Neuronal stem cell (in vitro differentiated cells): ENCODE results near the gene SCRN2.

ENCODE experiments used
- DNase-seq: peaks from one replicate; pipeline ENCODE4 v3.0.0-alpha.2; 2013; ENCODE audit warnings: low spot score
- H2AFZ ChIP-seq: one replicate; pipeline ENCODE4 v1.6.1; 2013; ENCODE audit warnings: mild to moderate bottlenecking, low read length, inconsistent platforms
- H2AK5ac ChIP-seq: 2 replicates; pipeline ENCODE4 v1.6.1; 2013; ENCODE audit warnings: low read depth, mild to moderate bottlenecking, inconsistent platforms, low read length, moderate library complexity, mixed read lengths
- H2BK120ac ChIP-seq: 2 replicates; pipeline ENCODE4 v1.6.1; 2013; ENCODE audit warnings: low read depth, mild to moderate bottlenecking, inconsistent platforms, low read length, moderate library complexity, mixed read lengths
- H2BK12ac ChIP-seq: one replicate; pipeline ENCODE4 v1.6.1; 2013; ENCODE audit warnings: low read length, inconsistent platforms
- H2BK15ac ChIP-seq: 2 replicates; pipeline ENCODE4 v1.6.1; 2013; ENCODE audit warnings: mild to moderate bottlenecking, low read length, inconsistent platforms, mixed read lengths
- H2BK5ac ChIP-seq: one replicate; pipeline ENCODE4 v1.6.1; 2013; ENCODE audit warnings: inconsistent platforms, mild to moderate bottlenecking, low read length, moderate library complexity
- H3K14ac ChIP-seq: one replicate; pipeline ENCODE4 v1.6.1; 2013; ENCODE audit warnings: low read length, inconsistent platforms
- H3K18ac ChIP-seq: 2 replicates; pipeline ENCODE4 v1.6.1; 2013; ENCODE audit warnings: low read length, inconsistent platforms
- H3K23ac ChIP-seq: 2 replicates; pipeline ENCODE4 v1.6.1; 2013; ENCODE audit warnings: low read depth, mild to moderate bottlenecking, mixed read lengths, low read length, inconsistent platforms; ENCODE audit not compliant: poor library complexity
- H3K27ac ChIP-seq: replicated peaks from 3 replicates; pipeline ENCODE4 v1.5.1; 2013; ENCODE audit warnings: low read length, inconsistent platforms
- H3K27me3 ChIP-seq, 3 experiments: 2 replicates each; pipeline ENCODE4 v1.6.1; 2013; ENCODE audit warnings: low read length in 3 of 3, mild to moderate bottlenecking in 2 of 3, inconsistent platforms in 1 of 3, low read depth in 1 of 3, mixed read lengths in 1 of 3, moderate library complexity in 1 of 3; ENCODE audit not compliant: control insufficient read depth in 3 of 3, insufficient read depth in 3 of 3
- H3K36me3 ChIP-seq, 2 donors: replicated peaks in 1 of 2; 2 replicates each; pipeline ENCODE4 v1.6.1; 2013; ENCODE audit warnings: low read length in 2 of 2; ENCODE audit not compliant: control insufficient read depth in 2 of 2, insufficient read depth in 2 of 2
- H3K4ac ChIP-seq: 2 replicates; pipeline ENCODE4 v1.6.1; 2013; ENCODE audit warnings: inconsistent platforms, mild to moderate bottlenecking, low read length, moderate library complexity
- H3K4me1 ChIP-seq, 2 donors: 1 replicate in 1 of 2; 2 replicates in 1 of 2; pipeline ENCODE4 v1.6.1; 2013; ENCODE audit warnings: low read length in 2 of 2, low read depth in 1 of 2; ENCODE audit not compliant: control insufficient read depth in 2 of 2, insufficient read depth in 1 of 2
- H3K4me2 ChIP-seq: one replicate; pipeline ENCODE4 v1.6.1; 2013; ENCODE audit warnings: mild to moderate bottlenecking, low read length, inconsistent platforms; ENCODE audit not compliant: insufficient read depth, poor library complexity, severe bottlenecking
- H3K4me3 ChIP-seq, 2 donors: 2 replicates each; pipeline ENCODE4 v1.5.1; 2013; ENCODE audit warnings: low read length in 2 of 2, mild to moderate bottlenecking in 2 of 2, inconsistent platforms in 1 of 2, moderate library complexity in 1 of 2
- H3K79me1 ChIP-seq: one replicate; pipeline ENCODE4 v1.6.1; 2013; ENCODE audit warnings: low read depth, mild to moderate bottlenecking, inconsistent platforms, low read length, moderate library complexity
- H3K9ac ChIP-seq: one replicate; pipeline ENCODE4 v1.6.1; 2013; ENCODE audit warnings: mild to moderate bottlenecking, low read depth, low read length, inconsistent platforms; ENCODE audit not compliant: poor library complexity
- H3K9me3 ChIP-seq, 2 donors: replicated peaks in 1 of 2; 2 replicates each; pipeline versions ENCODE3 to v1.6.1; 2013; ENCODE audit warnings: low read length in 2 of 2, mild to moderate bottlenecking in 2 of 2, inconsistent platforms in 1 of 2, low read depth in 1 of 2, mixed read lengths in 1 of 2, moderate library complexity in 1 of 2; ENCODE audit not compliant: control insufficient read depth in 2 of 2, insufficient read depth in 1 of 2
- H4K8ac ChIP-seq: one replicate; pipeline ENCODE4 v1.6.1; 2013; ENCODE audit warnings: low read depth, mild to moderate bottlenecking, inconsistent platforms, low read length, moderate library complexity
- H4K91ac ChIP-seq: one replicate; pipeline ENCODE4 v1.6.1; 2013; ENCODE audit warnings: low read length, low read depth, mild to moderate bottlenecking, inconsistent platforms; ENCODE audit not compliant: poor library complexity
- WGBS, 2 donors: extraction: QIAGEN DNeasy Blood & Tissue Kit; methylation state at CpG; one replicate each; pipeline ENCODE4 v1.1.7; 2013; ENCODE audit warnings: missing lambda C conversion rate in 2 of 2, mixed read lengths in 1 of 2; ENCODE audit not compliant: insufficient read length in 2 of 2, insufficient replicate concordance in 1 of 2; ENCODE audit errors: extremely low coverage in 2 of 2; 5-methylcytosine and 5-hydroxymethylcytosine counted together

The SCRN2 gene

GRCh38 chr17:47873200-47874090, 32.4 kb upstream of the SCRN2 start:
- Histone ChIP-seq H3K4me2 (no peak overlapping the region), H3K79me1 (no peaks in the 10 kb centered on the region), H3K4ac (no peak overlapping the region), H2BK5ac (no peak overlapping the region), H3K27me3 (peaks cover 0 to 92% (median 19%) of the 10 kb centered on the region in 3 experiments), H4K8ac (no peak overlapping the region), H3K4me1 (peaks cover 0 to 22% of the 10 kb centered on the region in 2 donors), H3K23ac (no peak overlapping the region), H3K18ac (no peak overlapping the region), H4K91ac (no peak overlapping the region), H3K9ac (no peak overlapping the region), H3K14ac (no peak overlapping the region), H2AFZ (no peak overlapping the region), H3K36me3 (no peaks in the 10 kb centered on the region), H2AK5ac (no peak overlapping the region), H3K9me3 (no peaks in the 10 kb centered on the region), H3K4me3 (no peak overlapping the region), H2BK120ac (no peak overlapping the region), H2BK12ac (no peak overlapping the region), H3K27ac (no peak overlapping the region), H2BK15ac (no peak overlapping the region)
- no peak for DNase-seq
- no CpG with 5 or more reads among the region's 4 CpGs for WGBS, 2 donors

GRCh38 chr17:47872651-47873161, 31.6 kb upstream of the SCRN2 start:
- H3K36me3 ChIP-seq, result no peaks in the 10 kb centered on the region
- H3K4me3 ChIP-seq, result peak overlapping the region in 1 of 2 donors; percentile 55
- H2BK120ac ChIP-seq, result no peak overlapping the region
- H3K27me3 ChIP-seq, result peaks cover 0 to 92% (median 19%) of the 10 kb centered on the region in 3 experiments
- H3K4ac ChIP-seq, result no peak overlapping the region
- no peak overlapping the region for H3K23ac ChIP-seq
- no peak overlapping the region for H3K27ac ChIP-seq
- H3K9me3 ChIP-seq, result no peaks in the 10 kb centered on the region
- H3K4me1 ChIP-seq, result peaks cover 0 to 18% of the 10 kb centered on the region in 2 donors
- DNase-seq, result no peak
- no peak overlapping the region for H3K14ac ChIP-seq
- no peaks in the 10 kb centered on the region for H3K79me1 ChIP-seq
- H3K18ac ChIP-seq, result peak overlapping the region; percentile 82
- no CpG with 5 or more reads among the region's 15 CpGs for WGBS, 2 donors
- H2BK5ac ChIP-seq, result no peak overlapping the region
- H2BK15ac ChIP-seq, result peak overlapping the region; percentile 76
- H4K8ac ChIP-seq, result no peak overlapping the region
- H3K4me2 ChIP-seq, result peak overlapping the region; percentile 85
- H2AFZ ChIP-seq, result peak overlapping the region; percentile 72
- peak overlapping the region; percentile 61 for H2AK5ac ChIP-seq
- H3K9ac ChIP-seq, result no peak overlapping the region
- no peak overlapping the region for H2BK12ac ChIP-seq
- H4K91ac ChIP-seq, result no peak overlapping the region

GRCh38 chr17:47872019-47872650, 31.1 kb upstream of the SCRN2 start:
- Histone ChIP-seq H3K14ac (no peak overlapping the region), H3K4me3 (peak overlapping the region in 1 of 2 donors; percentile 55), H2BK120ac (no peak overlapping the region), H3K9me3 (no peaks in the 10 kb centered on the region), H3K9ac (no peak overlapping the region), H3K36me3 (no peaks in the 10 kb centered on the region), H2AFZ (peak overlapping the region; percentile 72), H3K4ac (no peak overlapping the region), H3K4me1 (peaks cover 0 to 18% of the 10 kb centered on the region in 2 donors), H4K91ac (no peak overlapping the region), H3K27me3 (peaks cover 0 to 92% (median 19%) of the 10 kb centered on the region in 3 experiments), H2BK12ac (no peak overlapping the region), H3K4me2 (peak overlapping the region; percentile 85), H2BK15ac (peak overlapping the region; percentile 76), H3K23ac (no peak overlapping the region), H2AK5ac (peak overlapping the region; percentile 61), H3K18ac (peak overlapping the region; percentile 82), H3K79me1 (no peaks in the 10 kb centered on the region), H2BK5ac (no peak overlapping the region), H4K8ac (no peak overlapping the region), H3K27ac (no peak overlapping the region)
- no peak for DNase-seq
- no CpG with 5 or more reads among the region's 29 CpGs for WGBS, 2 donors

GRCh38 chr17:47871048-47871447, 30.0 kb upstream of the SCRN2 start:
- Histone ChIP-seq H3K27me3 (peaks cover 0 to 100% (median 19%) of the 10 kb centered on the region in 3 experiments), H2AK5ac (no peak overlapping the region), H2AFZ (no peak overlapping the region), H3K18ac (no peak overlapping the region), H3K4me1 (peaks cover 0 to 18% of the 10 kb centered on the region in 2 donors), H2BK12ac (no peak overlapping the region), H3K79me1 (no peaks in the 10 kb centered on the region), H3K36me3 (no peaks in the 10 kb centered on the region), H3K9ac (no peak overlapping the region), H2BK15ac (no peak overlapping the region), H3K23ac (no peak overlapping the region), H2BK5ac (no peak overlapping the region), H4K91ac (no peak overlapping the region), H3K4me3 (no peak overlapping the region), H4K8ac (no peak overlapping the region), H3K27ac (no peak overlapping the region), H3K9me3 (no peaks in the 10 kb centered on the region), H2BK120ac (no peak overlapping the region), H3K14ac (no peak overlapping the region), H3K4me2 (no peak overlapping the region), H3K4ac (no peak overlapping the region)
- no peak for DNase-seq
